Peyer's patch (tissue), 4 donors: ENCODE data around the gene POMT2.

Source experiments
- POLR2A ChIP-seq, 2 donors: fragments of 450-650 bp; IDR thresholded peaks; one replicate each; pipeline ENCODE4 v1.5.1; 2017; ENCODE audit warnings: antibody characterized with exemption in 2 of 2, mild to moderate bottlenecking in 2 of 2, moderate library complexity in 2 of 2
- TF ChIP-seq, protein P1 (sequence below), 6 experiments: fragments of 450-650 bp in 4 of 6; fragments of 200-600 bp in 2 of 6; sonication (generic) in 1 of 6; IDR thresholded peaks; one replicate each; pipeline ENCODE4 v1.5.1; 2017 to 2019; ENCODE audit warnings: antibody characterized with exemption in 6 of 6, mild to moderate bottlenecking in 3 of 6, moderate library complexity in 1 of 6

DNA sequence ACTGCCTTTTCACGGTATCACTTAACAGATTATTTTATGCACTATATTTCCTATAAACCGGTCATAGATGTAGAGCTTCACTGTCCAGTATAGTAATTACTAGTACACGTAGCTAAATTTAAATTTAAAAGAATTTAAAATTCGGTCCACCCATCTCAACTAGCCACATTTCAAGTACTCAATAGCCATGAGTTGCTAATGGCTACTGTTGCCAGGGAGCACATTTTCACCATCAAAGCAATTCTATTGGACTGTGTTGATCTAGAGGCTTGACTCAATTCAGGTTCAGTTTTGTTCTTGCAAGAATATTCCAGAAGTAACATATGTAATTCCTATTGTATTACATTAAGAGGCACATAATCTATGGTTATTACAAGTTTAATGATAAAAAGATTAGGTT lies 36.2 kb upstream of the POMT2 start:
- TF ChIP-seq, protein P1, sequence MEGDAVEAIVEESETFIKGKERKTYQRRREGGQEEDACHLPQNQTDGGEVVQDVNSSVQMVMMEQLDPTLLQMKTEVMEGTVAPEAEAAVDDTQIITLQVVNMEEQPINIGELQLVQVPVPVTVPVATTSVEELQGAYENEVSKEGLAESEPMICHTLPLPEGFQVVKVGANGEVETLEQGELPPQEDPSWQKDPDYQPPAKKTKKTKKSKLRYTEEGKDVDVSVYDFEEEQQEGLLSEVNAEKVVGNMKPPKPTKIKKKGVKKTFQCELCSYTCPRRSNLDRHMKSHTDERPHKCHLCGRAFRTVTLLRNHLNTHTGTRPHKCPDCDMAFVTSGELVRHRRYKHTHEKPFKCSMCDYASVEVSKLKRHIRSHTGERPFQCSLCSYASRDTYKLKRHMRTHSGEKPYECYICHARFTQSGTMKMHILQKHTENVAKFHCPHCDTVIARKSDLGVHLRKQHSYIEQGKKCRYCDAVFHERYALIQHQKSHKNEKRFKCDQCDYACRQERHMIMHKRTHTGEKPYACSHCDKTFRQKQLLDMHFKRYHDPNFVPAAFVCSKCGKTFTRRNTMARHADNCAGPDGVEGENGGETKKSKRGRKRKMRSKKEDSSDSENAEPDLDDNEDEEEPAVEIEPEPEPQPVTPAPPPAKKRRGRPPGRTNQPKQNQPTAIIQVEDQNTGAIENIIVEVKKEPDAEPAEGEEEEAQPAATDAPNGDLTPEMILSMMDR (IDR thresholded peaks at IDR 0.05), result no peak
- no peak for TF ChIP-seq POLR2A (IDR thresholded peaks at IDR 0.05)
